Vagina (tissue), 2 donors: Measurements from ENCODE around the gene PPCS.

Experiments
- POLR2A ChIP-seq, 2 donors: fragments of 450-650 bp; IDR thresholded peaks; one replicate each; pipeline ENCODE4 v1.6.1; 2017; ENCODE audit warnings: antibody characterized with exemption in 2 of 2, mild to moderate bottlenecking in 2 of 2, moderate library complexity in 2 of 2
- POLR2AphosphoS5 ChIP-seq, 2 donors: sonication (generic); formaldehyde crosslinking; IDR thresholded peaks; one replicate each; pipeline ENCODE4 v1.9.0; 2017; ENCODE audit warnings: antibody characterized with exemption in 2 of 2, mild to moderate bottlenecking in 2 of 2, low read depth in 1 of 2; ENCODE audit not compliant: insufficient read depth in 1 of 2
- TF ChIP-seq, protein P1 (sequence below), 3 experiments: fragments of 450-650 bp in 2 of 3; fragments of 200-600 bp in 1 of 3; sonication (generic) in 1 of 3; IDR thresholded peaks; one replicate each; pipeline ENCODE4 v1.5.1; 2017 to 2019; ENCODE audit warnings: antibody characterized with exemption in 3 of 3, mild to moderate bottlenecking in 2 of 3, moderate library complexity in 2 of 3

DNA sequence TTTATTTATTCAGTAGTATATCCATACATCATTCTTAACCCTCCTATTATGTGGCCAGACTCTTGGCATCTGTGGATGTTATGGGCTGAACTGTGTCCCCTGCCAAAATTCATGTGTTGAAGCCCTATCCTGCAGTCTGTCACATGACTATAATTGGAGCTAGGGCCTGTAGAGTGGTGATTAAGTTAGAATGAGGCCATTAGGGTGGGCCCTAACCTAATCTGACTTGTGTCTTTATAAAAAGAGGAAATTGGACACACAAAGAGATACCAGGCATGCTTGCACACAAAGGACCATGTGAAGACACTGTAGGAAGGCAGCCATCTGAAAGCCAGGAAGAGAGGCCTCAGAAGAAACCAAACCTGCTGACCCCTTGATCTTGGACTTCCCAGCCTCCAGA is 7.1 kb upstream of the PPCS start:
- TF ChIP-seq, protein P1, sequence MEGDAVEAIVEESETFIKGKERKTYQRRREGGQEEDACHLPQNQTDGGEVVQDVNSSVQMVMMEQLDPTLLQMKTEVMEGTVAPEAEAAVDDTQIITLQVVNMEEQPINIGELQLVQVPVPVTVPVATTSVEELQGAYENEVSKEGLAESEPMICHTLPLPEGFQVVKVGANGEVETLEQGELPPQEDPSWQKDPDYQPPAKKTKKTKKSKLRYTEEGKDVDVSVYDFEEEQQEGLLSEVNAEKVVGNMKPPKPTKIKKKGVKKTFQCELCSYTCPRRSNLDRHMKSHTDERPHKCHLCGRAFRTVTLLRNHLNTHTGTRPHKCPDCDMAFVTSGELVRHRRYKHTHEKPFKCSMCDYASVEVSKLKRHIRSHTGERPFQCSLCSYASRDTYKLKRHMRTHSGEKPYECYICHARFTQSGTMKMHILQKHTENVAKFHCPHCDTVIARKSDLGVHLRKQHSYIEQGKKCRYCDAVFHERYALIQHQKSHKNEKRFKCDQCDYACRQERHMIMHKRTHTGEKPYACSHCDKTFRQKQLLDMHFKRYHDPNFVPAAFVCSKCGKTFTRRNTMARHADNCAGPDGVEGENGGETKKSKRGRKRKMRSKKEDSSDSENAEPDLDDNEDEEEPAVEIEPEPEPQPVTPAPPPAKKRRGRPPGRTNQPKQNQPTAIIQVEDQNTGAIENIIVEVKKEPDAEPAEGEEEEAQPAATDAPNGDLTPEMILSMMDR (IDR thresholded peaks at IDR 0.05) = no peak
- TF ChIP-seq POLR2A (IDR thresholded peaks at IDR 0.05) = no peak
- TF ChIP-seq POLR2AphosphoS5 (IDR thresholded peaks at IDR 0.05; ENCODE audit: insufficient read depth in 1 of 2, low read depth in 1 of 2) = no peak
